Chondrocyte (in vitro differentiated cells): Measurements from ENCODE around the gene CACNA1C. TPM values are rescaled to one million over a fixed set of nuclear protein-coding genes. Genes with fewer than 3 reads are reported as not detected.
A peak's percentile ranks its signal among the peaks of the same experiment; 100 is the strongest.

Experiments
- DNase-seq: peaks from one replicate; pipeline ENCODE4 v3.0.0; 2021; ENCODE audit warnings: mixed read lengths, low spot score
- H3K27ac Mint-ChIP-seq: one replicate; pipeline ENCODE4 v1.8.0; 2021; ENCODE audit warnings: mild to moderate bottlenecking, moderate library complexity, mixed read lengths; ENCODE audit not compliant: unreplicated experiment
- H3K27me3 Mint-ChIP-seq: 2 replicates; pipeline ENCODE4 v1.8.0; 2021; ENCODE audit warnings: low read depth, mixed read lengths
- H3K36me3 Mint-ChIP-seq: 2 replicates; pipeline ENCODE4 v1.8.0; 2021; ENCODE audit warnings: low read depth, mixed read lengths
- H3K4me1 Mint-ChIP-seq: 2 replicates; pipeline ENCODE4 v1.8.0; 2021; ENCODE audit warnings: low read depth, mild to moderate bottlenecking, mixed read lengths
- H3K4me3 Mint-ChIP-seq: one replicate; pipeline ENCODE4 v1.8.0; 2021; ENCODE audit warnings: mild to moderate bottlenecking, moderate library complexity, mixed read lengths; ENCODE audit not compliant: unreplicated experiment
- H3K9me3 Mint-ChIP-seq: 2 replicates; pipeline ENCODE4 v1.8.0; 2021; ENCODE audit warnings: low read depth, mixed read lengths
- total RNA-seq: library from RNA; stranded (reverse); gene quantifications from 3 replicates; pipeline ENCODE4 v1.2.1, GENCODE V29; 2021
- TF ChIP-seq, protein P1 (sequence below): fragments of 200-600 bp; sonication (generic); IDR thresholded peaks from 2 replicates; pipeline ENCODE4 v1.5.0; 2021; ENCODE audit warnings: antibody characterized with exemption, mild to moderate bottlenecking, moderate library complexity

Gene CACNA1C
- total RNA-seq, 1 donor from 2014 or later = 27.0 TPM

DNA sequence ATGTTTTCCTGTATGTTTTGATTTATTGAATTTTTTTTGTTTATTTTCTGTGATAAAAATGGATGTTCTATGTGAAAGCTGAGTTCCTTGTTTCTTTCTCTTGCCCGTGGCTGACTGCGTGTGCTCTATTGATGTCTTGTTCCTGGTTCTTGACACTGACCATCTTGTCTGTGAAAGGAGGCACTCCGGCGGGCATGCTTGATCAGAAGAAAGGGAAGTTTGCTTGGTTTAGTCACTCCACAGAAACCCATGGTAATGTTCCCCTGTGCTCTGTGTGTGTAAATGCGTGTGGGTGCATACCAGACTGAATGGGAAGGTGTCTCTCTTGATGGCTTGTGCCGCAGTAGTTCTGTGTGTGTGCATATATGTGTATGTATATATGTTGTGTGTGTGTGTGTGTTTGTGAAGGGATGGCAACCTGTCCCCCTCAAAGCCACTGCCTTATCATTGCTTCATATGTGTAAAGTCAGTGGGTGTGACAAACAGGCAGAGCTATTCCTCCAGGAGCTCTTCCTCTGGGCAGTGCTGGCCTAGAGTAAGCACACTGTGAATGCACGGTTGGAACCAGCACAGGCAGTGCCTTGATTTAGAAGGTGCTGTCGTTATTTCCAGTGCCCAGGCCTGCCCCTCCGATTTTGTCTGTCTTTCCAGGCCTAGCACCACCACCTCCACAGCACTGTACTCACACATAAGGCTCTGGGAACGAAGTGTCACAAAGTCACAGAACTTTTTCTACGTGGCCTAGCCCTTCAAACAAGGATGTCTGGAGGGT lies 494.7 kb downstream of the CACNA1C start:
- H3K27me3 Mint-ChIP-seq = no peaks in the 10 kb centered on the region
- H3K27ac Mint-ChIP-seq = no peak overlapping the region
- no peaks in the 10 kb centered on the region for H3K9me3 Mint-ChIP-seq
- TF ChIP-seq, protein P1, sequence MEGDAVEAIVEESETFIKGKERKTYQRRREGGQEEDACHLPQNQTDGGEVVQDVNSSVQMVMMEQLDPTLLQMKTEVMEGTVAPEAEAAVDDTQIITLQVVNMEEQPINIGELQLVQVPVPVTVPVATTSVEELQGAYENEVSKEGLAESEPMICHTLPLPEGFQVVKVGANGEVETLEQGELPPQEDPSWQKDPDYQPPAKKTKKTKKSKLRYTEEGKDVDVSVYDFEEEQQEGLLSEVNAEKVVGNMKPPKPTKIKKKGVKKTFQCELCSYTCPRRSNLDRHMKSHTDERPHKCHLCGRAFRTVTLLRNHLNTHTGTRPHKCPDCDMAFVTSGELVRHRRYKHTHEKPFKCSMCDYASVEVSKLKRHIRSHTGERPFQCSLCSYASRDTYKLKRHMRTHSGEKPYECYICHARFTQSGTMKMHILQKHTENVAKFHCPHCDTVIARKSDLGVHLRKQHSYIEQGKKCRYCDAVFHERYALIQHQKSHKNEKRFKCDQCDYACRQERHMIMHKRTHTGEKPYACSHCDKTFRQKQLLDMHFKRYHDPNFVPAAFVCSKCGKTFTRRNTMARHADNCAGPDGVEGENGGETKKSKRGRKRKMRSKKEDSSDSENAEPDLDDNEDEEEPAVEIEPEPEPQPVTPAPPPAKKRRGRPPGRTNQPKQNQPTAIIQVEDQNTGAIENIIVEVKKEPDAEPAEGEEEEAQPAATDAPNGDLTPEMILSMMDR = no peak
- peaks cover 11% of the 10 kb centered on the region for H3K36me3 Mint-ChIP-seq
- no peak overlapping the region for H3K4me3 Mint-ChIP-seq
- no peaks in the 10 kb centered on the region for H3K4me1 Mint-ChIP-seq
- no peak for DNase-seq

DNA sequence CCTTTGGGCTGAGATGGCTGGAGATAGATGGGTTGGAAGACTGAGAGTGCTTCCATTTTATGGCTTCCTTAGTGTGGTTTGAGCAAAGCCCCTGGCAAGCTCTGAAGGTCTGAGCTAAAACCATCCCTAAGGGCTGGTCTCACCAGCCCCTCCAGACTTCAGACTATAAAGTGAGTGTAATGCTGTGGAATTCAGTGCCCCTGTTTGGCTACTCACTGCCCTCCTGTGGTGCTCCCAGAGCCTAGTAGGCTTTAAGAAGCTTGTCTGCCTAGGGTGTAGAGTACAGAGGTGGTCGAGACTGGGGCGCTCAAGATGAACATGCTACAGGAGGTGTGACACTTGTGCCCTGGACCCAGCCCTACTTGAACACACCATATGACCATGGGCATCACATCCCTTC lies 495.3 kb downstream of the CACNA1C start:
- Mint-ChIP-seq H3K4me1 (no peaks in the 10 kb centered on the region), H3K27ac (no peak overlapping the region), H3K36me3 (peaks cover 11% of the 10 kb centered on the region), H3K9me3 (no peaks in the 10 kb centered on the region), H3K27me3 (no peaks in the 10 kb centered on the region), H3K4me3 (no peak overlapping the region)
- no peak for DNase-seq
- TF ChIP-seq, protein P1 = peak; percentile 29

DNA sequence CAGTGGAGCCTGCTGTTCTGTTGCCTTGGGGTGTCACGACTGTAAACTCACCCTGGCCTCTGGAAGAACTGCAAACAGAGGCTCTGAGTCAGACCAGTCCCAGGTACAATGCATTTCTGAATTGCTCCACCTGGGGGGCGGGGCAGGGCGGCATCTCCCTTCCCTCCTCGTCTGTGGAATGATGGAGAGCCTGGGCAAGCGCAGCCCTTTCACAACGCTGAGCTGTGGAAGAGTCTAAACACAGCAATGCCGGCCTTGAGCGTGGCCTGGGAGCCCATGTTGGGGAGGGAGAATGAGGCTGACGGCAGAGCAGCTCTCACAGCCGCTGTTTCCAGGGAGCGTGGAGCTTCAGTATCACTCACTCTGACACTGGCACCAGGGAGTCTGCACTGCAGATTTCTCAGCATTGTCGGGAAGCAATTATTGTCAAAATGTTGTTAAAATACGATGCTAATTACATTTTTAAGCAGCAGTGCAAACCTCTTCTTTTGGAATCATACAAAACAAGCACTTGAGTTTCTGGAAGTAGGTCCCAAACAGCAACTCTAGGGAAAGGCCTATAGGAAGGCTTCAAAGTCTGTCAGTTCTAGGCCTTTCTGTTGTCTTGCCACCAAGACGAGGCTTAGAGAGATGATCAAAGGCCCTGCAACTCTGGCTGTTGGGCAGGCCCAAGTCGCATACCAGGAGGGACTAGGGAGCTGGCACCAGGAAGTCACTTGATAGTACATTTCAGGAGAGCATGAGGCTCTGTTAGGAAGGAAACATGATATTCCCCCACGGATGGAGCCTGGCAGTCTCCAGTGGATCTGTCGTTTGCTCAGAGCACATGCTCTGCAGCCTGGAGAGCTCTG lies 498.0 kb downstream of the CACNA1C start:
- Mint-ChIP-seq H3K9me3 (no peaks in the 10 kb centered on the region), H3K27ac (no peak overlapping the region), H3K4me1 (no peaks in the 10 kb centered on the region), H3K27me3 (no peaks in the 10 kb centered on the region), H3K36me3 (peaks cover 10% of the 10 kb centered on the region), H3K4me3 (no peak overlapping the region)
- TF ChIP-seq, protein P1 = no peak
- no peak for DNase-seq

DNA sequence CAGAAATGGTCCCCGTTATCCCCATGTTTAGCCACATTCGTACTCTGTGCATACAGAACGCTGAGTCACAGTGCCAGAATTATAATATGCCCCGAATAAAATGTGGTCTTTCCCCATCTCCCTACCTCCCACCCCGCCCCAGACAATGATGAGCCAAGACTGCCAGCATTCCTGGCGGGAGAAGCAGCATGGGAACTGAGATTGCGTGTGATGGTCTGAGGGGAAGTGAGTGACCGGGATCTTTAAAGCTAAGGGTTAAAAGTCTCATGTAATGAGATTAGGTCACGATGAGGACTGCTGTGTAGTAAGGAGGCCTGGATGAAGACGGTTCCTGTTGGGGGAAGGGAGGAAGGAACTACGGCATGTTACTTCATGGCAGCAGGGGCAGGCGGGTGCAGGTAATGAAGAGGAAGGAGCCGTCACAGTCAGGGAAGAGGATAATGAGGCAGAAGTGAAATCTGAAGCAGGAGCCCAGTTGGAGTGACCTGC lies 498.7 kb downstream of the CACNA1C start:
- Mint-ChIP-seq H3K36me3 (peaks cover 13% of the 10 kb centered on the region), H3K27me3 (no peaks in the 10 kb centered on the region), H3K27ac (no peak overlapping the region), H3K4me3 (no peak overlapping the region), H3K4me1 (no peaks in the 10 kb centered on the region), H3K9me3 (no peaks in the 10 kb centered on the region)
- TF ChIP-seq, protein P1 = no peak
- DNase-seq = no peak

DNA sequence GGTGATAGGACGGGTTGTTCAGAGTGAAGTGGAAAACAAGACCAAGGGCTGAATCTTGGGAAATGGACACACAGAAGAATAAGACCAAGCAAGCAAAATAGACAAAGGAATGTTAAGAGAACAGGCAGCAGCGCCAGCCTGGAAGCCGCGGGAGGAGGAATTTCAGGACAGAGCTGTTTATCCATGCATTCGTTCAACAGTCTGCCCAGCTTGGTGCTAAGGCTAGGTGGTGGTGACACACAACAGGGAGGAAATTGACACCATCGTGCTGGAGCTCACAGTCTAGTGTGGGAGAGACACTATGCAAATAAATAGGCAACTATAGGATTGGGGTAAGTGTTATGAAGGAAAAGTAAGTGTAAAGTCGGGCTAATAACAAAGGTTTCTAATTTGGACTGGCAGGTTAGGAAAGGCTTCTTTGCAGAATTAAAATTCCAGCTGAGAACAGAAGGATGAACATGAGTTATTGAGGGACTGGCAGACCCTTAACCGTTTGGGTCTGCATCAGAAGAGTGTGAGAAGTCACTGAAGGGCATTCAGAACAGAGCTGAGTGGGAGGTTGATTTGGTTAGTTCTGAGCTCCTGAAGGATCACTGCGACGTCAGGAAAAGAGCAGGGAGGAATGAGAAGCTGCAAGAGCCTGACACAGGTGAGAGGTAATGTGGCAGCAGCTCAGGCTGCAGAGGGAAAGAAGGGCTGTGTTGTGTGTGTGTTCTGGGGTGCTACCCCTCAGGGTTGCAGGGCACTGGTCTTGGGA lies 499.4 kb downstream of the CACNA1C start:
- TF ChIP-seq, protein P1 = no peak
- no peak for DNase-seq
- no peaks in the 10 kb centered on the region for H3K27me3 Mint-ChIP-seq
- peaks cover 20% of the 10 kb centered on the region for H3K36me3 Mint-ChIP-seq
- no peaks in the 10 kb centered on the region for H3K4me1 Mint-ChIP-seq
- H3K27ac Mint-ChIP-seq = no peak overlapping the region
- no peaks in the 10 kb centered on the region for H3K9me3 Mint-ChIP-seq
- no peak overlapping the region for H3K4me3 Mint-ChIP-seq
